HFFc6 (cell line): ENCODE data around the gene BCAS1. TPM values are rescaled to one million over a fixed set of nuclear protein-coding genes. Genes with fewer than 3 reads are reported as not detected.

ENCODE experiments used
- DNase-seq: peaks from one replicate; pipeline ENCODE4 v3.0.0-alpha.2; 2018
- H3K27ac Mint-ChIP-seq: 2 replicates; pipeline ENCODE4 v1.8.0; 2020; ENCODE audit warnings: mild to moderate bottlenecking, mixed read lengths
- H3K27me3 Mint-ChIP-seq: 2 replicates; pipeline ENCODE4 v1.8.0; 2021; ENCODE audit warnings: mild to moderate bottlenecking, moderate library complexity, mixed read lengths; ENCODE audit not compliant: insufficient read depth
- H3K36me3 Mint-ChIP-seq: 2 replicates; pipeline ENCODE4 v1.8.0; 2021; ENCODE audit warnings: low read depth, mixed read lengths
- H3K4me1 Mint-ChIP-seq: 2 replicates; pipeline ENCODE4 v1.8.0; 2020; ENCODE audit warnings: low read depth, mixed read lengths
- H3K4me3 Mint-ChIP-seq: 2 replicates; pipeline ENCODE4 v1.8.0; 2020; ENCODE audit warnings: mild to moderate bottlenecking, moderate library complexity, mixed read lengths
- H3K9me3 Mint-ChIP-seq: 2 replicates; pipeline ENCODE4 v1.8.0; 2020; ENCODE audit warnings: mild to moderate bottlenecking, mixed read lengths
- total RNA-seq, 6 experiments: library from RNA; stranded (reverse); fragmentation: NEBNext Ultra II Directional; extraction: Animal tissue kit (Norgen Biotek cat#: 25700); gene quantifications; 2 replicates in 1 of 6; 3 replicates in 5 of 6; pipeline ENCODE4 v1.2.3, GENCODE V29; 2021
- TF ChIP-seq, protein P1 (sequence below): fragments of 200-600 bp; sonication (generic); IDR thresholded peaks from 2 replicates; pipeline ENCODE4 v1.5.0; 2021; ENCODE audit warnings: antibody characterized with exemption, mild to moderate bottlenecking

The BCAS1 gene
- total RNA-seq, 6 experiments from 2014 or later, result 0.07 TPM; not detected in 5

DNA sequence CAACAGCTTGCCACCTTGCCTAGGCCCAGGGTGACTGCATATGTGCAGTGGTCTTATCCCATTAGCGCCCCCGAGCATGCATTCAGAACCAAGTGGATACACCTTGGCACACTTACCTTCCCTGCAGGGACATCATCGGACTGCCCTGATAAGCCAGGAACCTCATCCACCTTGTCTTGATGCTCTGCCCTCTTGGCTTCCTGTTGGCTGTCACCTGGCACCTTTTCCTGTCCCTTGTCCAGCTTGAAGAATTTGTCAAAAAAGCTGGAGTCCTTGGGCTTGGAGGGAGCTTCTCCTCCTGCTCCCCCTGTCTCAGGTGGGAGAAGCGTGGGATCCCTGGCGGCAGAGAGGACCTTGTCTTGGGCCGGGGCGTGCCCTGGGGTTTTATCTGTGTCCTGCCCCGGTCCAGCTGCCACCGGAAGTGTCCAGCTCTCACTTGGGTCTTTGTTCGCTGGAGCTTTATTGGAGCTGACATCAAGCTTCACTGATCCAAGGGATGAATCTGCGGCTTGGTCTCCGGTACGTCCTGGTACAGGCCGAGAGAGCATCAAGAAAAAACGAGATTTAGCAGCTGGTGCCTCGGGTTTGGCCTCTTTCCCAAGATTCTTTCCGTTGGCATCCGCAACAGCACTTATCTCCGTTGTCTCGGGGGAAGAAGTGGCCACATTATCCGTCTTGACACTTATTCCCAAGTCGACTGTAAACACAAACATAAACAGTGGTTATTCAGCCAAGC is 42.0 kb downstream of the BCAS1 start:
- DNase-seq, result no peak
- no peak overlapping the region for H3K27ac Mint-ChIP-seq
- H3K27me3 Mint-ChIP-seq, result peaks cover 16% of the 10 kb centered on the region
- no peaks in the 10 kb centered on the region for H3K4me1 Mint-ChIP-seq
- TF ChIP-seq, protein P1, sequence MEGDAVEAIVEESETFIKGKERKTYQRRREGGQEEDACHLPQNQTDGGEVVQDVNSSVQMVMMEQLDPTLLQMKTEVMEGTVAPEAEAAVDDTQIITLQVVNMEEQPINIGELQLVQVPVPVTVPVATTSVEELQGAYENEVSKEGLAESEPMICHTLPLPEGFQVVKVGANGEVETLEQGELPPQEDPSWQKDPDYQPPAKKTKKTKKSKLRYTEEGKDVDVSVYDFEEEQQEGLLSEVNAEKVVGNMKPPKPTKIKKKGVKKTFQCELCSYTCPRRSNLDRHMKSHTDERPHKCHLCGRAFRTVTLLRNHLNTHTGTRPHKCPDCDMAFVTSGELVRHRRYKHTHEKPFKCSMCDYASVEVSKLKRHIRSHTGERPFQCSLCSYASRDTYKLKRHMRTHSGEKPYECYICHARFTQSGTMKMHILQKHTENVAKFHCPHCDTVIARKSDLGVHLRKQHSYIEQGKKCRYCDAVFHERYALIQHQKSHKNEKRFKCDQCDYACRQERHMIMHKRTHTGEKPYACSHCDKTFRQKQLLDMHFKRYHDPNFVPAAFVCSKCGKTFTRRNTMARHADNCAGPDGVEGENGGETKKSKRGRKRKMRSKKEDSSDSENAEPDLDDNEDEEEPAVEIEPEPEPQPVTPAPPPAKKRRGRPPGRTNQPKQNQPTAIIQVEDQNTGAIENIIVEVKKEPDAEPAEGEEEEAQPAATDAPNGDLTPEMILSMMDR, result no peak
- no peaks in the 10 kb centered on the region for H3K36me3 Mint-ChIP-seq
- H3K4me3 Mint-ChIP-seq, result no peak overlapping the region
- H3K9me3 Mint-ChIP-seq, result no peaks in the 10 kb centered on the region

DNA sequence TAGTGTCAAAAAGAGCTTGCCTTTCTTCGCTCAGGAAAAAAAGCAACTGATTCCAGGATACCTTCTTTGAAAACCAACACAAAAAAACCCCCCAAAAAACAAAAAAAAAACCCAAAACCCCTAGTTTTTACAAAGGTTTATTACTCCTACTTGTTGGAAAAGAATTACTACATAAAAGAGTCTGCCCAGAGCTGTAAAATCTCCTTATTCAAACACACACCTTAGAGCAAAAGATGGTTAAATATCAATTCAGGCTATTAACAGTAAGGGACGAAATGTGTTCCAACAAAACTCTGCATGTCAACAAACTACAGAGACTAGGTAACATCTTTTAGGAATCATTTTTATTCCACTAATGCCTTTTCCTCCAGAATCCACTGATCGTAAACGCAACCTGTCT is 42.7 kb downstream of the BCAS1 start:
- Mint-ChIP-seq H3K4me1 (no peaks in the 10 kb centered on the region), H3K27me3 (peaks cover 16% of the 10 kb centered on the region), H3K9me3 (no peaks in the 10 kb centered on the region), H3K4me3 (no peak overlapping the region), H3K27ac (no peak overlapping the region), H3K36me3 (no peaks in the 10 kb centered on the region)
- TF ChIP-seq, protein P1, result no peak
- no peak for DNase-seq

DNA sequence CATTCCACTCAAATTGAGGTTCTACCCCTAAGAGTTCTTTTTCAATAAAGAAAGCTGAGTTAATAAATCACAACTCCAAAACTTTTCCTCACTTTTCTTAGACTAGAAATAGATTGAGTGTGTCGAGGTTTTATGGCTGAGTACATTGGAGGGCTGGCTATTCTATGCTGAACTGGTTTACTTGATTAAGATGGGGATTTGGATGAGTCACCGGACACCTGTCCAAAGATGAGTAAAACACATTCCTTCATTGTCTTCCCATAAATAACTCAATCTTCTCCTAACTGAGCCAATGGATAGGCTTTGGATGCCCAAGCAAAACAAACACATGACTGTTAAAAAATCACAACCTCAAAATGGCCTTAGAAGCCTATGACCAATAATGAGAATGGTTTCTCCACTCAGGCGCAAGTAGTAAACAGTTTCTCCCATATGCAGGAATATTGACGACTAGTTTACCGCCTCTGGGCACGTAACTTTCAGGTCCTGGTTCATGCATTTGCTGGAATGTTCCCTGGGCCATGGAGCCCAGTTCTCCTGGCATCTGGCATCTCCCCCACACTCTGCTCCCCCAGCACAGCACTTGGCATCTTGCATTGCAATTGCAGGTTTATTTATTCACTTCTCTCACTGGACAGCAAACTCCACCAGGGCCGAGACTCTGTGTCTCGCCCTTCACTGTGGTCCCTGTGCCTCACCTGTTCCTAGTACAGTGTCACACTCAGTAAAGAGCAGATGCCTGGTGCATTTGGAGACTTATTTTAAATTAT is 43.9 kb downstream of the BCAS1 start:
- H3K9me3 Mint-ChIP-seq, result no peaks in the 10 kb centered on the region
- TF ChIP-seq, protein P1, result no peak
- H3K27me3 Mint-ChIP-seq, result peaks cover 14% of the 10 kb centered on the region

DNA sequence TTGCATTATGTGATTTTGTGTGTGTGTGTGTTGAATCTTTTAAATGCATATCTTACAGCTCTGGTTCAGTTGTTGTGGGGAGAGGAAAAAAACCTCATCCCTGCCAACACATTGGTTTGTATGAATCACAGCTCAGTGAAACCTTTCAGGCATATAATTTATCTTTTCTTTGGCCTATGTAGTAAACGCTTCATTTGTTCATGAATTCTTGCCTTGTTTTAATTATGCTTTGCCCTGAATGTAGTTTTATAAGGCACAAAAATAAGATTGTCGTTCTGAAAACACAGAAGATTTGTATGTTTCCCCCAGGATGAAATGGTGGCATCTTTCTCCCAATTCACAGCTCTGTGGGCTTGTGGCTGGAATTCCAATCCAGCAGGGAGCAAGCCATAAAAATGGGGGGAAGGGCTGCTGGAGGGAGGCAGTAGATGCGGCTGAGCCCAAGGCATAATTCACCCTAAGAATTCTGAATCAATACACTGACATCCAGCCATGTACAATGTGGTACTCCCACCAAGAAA is 45.1 kb downstream of the BCAS1 start:
- H3K27ac Mint-ChIP-seq, result no peak overlapping the region
- no peaks in the 10 kb centered on the region for H3K4me1 Mint-ChIP-seq
- no peak overlapping the region for H3K4me3 Mint-ChIP-seq
- TF ChIP-seq, protein P1, result no peak
- H3K27me3 Mint-ChIP-seq, result peaks cover 12% of the 10 kb centered on the region
- DNase-seq, result no peak
- no peaks in the 10 kb centered on the region for H3K36me3 Mint-ChIP-seq
- H3K9me3 Mint-ChIP-seq, result no peaks in the 10 kb centered on the region

More for the DNA sequence above, 43.9 kb downstream of the BCAS1 start:
- Mint-ChIP-seq H3K36me3 (no peaks in the 10 kb centered on the region), H3K4me3 (no peak overlapping the region), H3K27ac (no peak overlapping the region), H3K4me1 (no peaks in the 10 kb centered on the region)
- no peak for DNase-seq

DNA sequence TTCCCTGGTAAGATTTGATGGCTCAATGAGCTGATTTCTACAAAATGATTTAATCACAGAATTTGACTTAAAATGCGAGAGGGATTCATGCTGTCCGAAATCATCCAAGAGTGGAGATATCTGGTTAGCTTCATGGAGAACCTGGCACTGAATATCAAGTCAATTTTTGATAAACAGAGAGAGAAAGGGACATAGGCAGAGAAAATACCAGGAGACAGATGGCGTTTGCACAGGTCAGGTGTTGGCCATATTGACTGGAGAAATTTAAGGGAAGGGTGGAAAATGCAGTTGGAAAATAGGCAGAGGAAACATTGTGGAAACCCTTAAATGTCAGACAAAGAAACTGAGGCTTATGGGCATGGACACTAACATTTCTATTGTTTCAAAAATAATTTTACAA is 47.0 kb downstream of the BCAS1 start:
- H3K4me1 Mint-ChIP-seq, result no peaks in the 10 kb centered on the region
- DNase-seq, result no peak

More for the DNA sequence above, 47.0 kb downstream of the BCAS1 start:
- peaks cover 10% of the 10 kb centered on the region for H3K27me3 Mint-ChIP-seq
- no peak overlapping the region for H3K4me3 Mint-ChIP-seq
- H3K9me3 Mint-ChIP-seq, result no peaks in the 10 kb centered on the region
- H3K27ac Mint-ChIP-seq, result no peak overlapping the region
- no peaks in the 10 kb centered on the region for H3K36me3 Mint-ChIP-seq
- TF ChIP-seq, protein P1, result no peak
